OCI-M2 (cell line): ENCODE results near the gene PABPC3.

Source experiments
- DNase-seq: peaks from one replicate; lab custom pipeline; 2025; ENCODE audit not compliant: unreplicated experiment; lab: John Stamatoyannopoulos, UW

PABPC3 gene

DNA sequence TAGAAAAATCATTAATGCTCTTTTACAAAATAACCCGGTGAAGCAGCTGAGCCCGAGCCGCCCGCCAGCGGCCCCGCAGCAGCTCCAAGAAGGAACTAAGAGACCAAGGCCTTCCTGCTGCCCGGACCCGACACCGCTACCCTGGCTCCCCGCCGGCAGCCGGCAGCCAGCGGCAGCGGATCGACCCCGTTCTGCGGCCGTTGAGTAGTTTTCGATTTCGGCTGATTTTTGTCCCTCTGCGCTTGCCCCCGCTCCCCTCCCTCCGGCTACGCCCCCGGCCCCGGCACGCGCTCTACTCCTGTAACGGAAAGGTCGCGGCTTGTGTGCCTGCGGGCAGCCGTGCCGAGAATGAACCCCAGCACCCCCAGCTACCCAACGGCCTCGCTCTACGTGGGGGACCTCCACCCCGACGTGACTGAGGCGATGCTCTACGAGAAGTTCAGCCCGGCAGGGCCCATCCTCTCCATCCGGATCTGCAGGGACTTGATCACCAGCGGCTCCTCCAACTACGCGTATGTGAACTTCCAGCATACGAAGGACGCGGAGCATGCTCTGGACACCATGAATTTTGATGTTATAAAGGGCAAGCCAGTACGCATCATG lies at the start of gene PABPC3:
TSS of gene PABPC3 (plus strand) at position 286 of the 603 bp plus-strand sequence. CDS start at position 349, 63 bp downstream.
- no peak for DNase-seq

DNA sequence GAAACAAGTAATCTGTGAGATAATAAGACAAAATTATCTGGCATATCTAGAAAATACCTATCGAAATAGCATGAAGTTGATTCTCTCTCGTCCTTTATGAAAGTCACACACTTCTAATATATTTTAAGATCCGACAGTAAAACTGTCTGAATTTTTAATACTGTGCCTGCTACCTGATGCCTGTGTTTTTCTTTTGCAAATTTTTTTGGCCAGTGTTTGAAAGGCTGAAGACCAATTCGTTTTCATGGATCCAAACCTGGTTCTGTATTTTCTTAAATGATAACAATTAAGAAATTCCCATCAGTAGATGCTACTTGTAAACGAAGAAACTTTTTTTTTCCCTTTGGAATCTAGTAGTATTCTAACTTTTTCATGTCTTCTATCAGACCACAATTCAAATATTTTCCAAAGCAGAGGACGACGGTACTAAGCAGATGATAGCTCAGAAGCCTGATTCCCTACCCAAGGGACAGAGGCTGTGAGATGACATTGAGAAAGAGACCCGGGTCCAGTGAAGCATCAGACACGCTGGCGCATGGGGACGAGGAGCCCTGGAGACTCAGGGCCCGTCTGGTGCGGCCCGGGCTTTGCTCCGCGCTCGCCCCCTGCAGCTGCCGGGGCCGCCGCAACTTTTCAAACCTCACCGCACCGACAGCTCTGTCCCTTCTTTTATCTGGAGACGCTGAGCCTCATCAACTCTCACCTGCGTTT lies 49.5 kb upstream of the PABPC3 start:
- no peak for DNase-seq

DNA sequence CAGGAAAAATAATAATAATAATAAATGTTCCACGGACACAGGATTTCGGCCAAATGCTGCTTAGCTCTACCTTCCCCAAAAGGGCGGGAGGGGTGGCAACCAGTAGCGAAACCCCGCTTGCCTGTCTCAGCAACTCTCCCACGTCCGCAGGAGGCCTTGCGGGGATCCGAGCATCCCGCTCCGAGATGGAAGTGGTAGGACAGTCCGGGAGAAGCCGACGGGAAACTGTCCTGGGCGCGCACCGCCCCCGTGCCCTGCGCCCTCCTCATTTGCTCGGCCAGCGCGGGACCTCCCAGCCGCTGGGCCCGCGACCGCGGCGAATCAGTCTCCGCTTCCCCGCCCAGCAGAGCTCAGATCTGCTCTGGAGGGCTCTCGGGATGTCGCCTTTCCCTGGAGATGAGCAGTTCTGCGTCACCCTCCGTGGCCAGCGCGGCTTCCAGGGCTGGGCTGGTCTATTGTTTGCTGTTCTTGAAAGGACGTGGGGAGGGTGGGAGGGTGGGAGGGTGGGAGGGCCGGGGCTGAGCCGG lies 48.9 kb upstream of the PABPC3 start:
- no peak for DNase-seq

DNA sequence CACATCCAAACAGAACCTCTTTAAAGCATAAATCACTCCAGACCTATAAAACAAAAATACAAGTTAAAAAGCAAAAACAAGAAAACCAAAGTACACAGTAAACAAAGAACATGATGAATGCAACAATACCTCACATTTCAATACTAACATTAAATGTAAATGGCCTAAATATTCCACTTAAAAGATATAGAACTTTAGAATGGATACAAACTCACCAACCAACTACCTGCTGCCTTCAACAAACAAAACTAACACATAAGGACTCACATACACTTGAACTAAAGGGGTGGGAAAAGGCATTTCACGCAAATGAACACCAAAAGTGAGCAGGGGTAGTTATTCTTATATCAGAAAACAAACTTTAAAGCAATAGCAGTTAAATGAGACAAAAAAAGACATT lies 44.9 kb upstream of the PABPC3 start:
- no peak for DNase-seq

DNA sequence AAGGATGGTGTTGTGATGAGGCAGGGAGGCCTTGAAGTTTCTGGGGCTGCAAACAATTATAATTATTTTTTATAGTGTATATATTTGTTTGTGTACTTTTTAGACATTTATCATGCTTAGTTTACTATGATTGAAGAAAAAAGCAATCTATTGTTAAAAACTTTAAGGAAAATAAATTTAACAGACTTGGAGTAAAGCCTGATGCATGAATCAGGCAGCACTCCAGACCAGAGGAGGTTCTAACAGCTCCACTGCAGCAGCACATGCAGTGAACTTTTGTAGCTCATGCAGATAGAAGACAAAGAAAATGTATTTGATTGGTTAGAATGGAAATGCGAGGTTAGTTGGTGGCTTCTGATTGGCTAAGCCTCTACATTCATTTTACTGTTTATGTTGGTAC lies 36.8 kb upstream of the PABPC3 start:
- DNase-seq, result no peak

DNA sequence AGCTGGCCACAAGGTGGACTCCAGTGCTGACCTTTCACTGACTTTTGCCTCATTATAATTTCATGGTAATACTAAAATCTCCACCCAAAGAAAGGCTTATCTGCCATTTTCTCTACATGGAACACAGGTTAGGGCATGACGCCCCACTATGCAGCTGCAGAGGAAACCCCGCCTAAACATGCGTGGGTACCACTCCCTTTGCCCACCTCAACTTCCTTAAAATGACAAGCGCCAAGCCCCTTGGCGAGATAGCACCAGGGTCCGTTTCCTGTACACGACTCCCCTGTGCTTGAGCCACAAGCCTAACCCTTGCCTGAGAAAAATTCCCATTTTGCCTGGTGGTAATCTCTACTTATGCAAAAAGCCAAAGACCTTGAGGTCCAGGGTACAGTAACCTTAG lies 36.0 kb upstream of the PABPC3 start:
- DNase-seq, result no peak

DNA sequence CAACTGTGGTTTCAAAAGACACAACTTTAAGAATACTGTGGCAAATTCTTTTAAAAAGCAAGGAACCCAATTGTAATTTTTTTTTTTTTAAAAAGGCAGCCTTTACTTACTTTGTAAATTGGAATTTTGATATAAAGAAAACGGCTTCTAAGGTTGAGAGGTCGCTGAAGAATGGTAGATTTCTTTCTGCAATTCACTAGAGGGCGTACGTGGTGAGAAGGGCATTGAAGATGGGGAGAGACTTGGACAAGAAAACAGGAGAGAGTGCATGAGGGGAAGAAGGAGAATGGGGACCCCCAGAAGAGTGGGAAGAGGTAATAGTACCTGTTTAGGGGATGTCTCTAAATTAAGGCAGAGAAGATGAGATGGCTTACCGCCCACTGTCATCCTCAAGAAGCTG lies 33.5 kb upstream of the PABPC3 start:
- DNase-seq, result no peak

DNA sequence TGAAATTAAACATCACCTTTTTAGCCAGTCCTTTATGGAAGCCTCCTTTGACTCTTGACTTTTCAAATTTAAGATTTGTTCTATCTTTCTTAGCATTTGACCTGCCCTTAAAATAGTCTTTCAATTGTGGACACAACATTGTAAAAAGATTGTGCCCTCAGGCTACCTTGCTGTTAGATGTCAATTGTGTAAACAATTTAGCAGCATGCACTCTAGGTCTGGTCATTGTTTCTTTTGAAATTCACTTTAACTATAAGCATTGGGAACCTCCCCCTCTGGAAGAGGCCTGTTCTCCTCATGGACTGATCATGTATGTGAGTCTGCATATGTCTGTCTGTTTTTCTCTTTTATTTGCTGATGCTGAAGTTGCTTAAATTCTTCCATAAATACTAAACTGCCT lies 31.5 kb upstream of the PABPC3 start:
- DNase-seq, result no peak

DNA sequence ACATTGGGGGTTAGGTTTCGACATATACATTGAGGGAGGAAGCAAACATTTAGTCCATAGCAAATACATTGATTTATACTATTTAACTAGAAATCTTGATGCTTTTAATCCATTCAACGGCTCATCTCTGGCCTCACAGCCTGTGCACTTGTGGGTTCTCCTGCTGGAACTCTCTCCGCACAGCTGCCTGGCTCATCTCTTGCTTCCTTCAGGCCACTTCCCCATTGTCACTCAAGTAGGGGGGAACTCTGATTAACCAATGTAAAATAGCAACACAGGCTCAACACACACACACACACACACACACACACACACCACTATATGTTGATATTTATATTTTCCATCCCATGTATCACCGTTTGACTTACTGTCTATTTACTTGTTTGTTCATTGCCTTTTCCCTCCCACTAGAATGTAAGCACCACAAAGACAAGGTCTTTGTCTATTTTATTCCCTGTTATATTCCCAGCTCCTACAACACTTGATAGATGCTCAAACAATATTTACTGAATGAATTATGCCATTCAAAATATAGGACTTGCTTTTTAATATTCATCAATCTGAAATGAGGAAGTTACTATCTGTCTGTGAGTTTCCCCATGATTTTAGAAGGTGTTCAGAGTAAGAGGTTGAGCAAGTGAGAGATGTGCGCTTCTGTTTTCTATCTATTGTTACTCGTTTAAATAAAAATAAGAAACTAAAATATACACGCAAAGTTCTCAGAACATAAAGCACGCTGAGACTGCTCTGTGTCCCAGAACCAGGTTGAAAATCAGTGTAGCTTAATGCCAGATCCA lies 29.8 kb upstream of the PABPC3 start:
- DNase-seq, result no peak

DNA sequence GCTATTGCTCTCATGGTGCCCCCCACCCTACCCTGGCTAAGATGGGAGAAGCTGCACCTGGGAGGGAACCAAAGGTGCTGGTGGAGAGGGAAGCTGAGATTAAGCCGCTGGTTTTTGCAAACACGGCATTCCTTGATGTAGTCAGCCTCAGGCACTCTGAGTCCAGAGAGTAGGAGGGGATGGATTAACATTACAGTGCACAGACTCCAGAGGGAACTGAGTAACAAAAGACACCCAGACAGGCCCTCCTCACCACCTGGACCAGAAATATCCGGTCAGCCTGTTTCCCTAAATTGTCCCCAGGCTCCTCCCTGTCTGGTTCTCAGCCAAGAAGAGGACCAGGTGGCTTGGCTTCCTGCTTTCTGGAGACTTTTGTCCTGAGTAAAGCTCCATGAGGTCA lies 28.9 kb upstream of the PABPC3 start:
- no peak for DNase-seq

DNA sequence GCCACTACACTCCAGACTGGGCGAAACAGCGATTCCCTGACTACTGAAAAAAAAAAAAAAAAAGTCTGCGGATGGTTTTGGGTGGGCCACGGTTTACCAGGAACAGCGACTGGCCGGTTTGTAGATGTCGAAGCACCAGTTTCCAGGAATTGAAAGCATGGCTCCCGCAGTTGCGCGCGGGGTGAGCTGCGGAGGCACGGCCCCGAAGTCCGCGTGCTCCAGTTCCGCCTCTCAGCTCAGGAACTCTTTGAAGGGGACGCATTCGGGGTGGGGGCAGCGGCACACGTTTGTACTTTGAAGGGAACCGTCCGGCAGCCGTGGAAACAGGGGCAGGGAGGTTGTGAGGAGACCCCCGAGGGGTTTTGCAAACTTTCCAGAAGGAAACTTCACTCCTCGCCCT lies 27.1 kb upstream of the PABPC3 start:
- no peak for DNase-seq

DNA sequence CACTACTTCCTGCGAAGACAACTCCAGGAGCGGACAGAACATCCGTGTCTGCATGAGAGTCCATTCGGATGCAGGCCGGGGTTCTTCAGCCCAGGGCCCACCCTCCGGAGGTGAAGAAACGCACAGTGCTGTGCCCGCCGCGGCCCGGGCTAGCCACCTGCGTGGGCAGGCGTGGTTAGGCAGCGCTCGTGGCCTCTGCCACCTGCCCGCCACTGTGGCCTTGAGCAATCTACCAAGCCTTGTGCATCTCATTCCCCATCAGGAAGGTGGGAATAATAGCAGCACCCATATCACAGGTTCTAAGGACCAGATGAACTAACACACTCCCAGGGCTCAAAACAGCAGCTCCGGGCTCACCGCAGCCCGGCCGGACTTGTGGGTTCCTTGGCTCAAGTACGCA lies 26.7 kb upstream of the PABPC3 start:
- DNase-seq, result no peak

DNA sequence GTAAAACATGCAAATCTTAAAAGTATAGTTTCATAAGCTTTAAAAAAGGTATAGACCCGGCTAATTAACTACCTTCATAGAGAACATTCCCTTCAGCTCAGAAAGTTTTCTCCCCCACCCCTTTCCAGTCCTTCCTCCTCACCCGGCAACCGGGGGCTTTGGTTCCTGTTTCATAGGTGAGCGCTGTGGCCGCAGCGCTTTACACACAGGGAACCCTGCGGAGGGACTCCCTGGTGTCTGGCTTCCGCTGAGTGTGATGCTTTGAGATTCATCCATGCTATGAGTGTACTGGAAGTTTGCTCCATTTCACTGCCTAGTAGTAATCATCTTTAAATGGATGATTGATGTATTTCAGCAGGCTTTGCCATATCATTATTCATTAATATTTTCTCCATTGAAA lies 26.0 kb upstream of the PABPC3 start:
- DNase-seq, result no peak

DNA sequence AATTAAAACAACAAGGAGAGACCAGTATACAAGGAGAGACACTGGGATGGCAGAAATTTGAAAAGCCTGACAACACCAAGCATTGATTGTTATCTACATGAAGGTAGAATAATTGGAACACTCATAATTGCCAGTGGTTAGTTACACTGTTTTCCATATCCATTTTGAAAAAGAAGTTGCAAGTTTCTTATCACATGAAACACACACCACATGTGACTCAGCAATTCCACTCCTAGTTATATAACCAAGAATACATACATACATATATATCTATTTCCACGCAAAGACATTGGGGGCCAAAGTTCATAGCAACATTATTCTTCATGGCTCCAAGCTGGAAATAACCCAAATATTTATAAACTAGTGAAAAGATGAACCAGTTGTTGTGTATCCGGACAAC lies 15.2 kb upstream of the PABPC3 start:
- DNase-seq, result no peak

DNA sequence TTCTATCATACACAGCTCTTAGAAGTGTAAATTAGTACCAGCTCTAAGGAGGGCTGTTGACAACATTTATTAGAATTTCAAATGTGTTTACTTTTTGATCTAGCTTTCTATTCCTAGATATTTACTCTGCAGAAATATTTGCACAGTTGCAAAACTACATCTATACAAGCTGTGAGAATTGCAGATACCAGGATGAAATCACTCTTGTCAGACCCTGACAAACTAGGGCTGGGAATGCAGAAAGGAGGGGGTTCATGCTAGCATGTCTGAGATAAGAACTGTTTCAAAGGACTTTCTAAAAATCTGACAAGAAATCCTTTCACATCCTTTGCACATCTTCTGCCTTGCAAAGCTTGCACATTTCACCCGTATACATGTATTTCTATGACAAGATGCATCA lies 11.8 kb upstream of the PABPC3 start:
- DNase-seq, result no peak

DNA sequence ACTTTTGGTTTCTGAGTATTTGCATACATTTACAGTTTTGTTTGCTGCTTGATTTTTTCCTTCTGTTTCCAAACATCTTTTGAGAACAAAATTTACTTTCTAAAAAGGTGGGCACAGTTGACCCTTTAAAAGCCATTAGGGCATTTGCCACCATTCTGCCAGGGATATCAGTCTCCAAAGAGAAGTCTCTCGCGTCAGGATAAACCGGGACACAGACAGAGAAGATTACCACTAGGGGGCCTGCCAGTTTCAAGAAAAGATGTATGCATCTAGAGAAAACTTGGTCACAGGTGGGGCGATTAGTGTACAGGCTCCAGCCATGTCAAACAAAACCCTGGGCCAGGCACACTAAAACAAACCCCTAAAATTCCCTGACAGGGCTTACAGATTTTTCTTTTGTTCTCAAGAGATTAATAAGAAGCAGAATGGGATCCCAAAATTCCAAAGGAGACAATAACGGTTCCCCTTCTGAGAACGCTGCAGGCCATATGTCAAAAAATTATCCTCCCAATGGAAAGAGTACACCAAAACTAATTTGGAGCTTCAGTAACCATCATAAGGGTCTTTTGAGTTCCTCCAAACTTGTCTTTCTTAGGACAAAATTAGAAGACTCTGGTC lies 10.7 kb upstream of the PABPC3 start:
- DNase-seq, result no peak

DNA sequence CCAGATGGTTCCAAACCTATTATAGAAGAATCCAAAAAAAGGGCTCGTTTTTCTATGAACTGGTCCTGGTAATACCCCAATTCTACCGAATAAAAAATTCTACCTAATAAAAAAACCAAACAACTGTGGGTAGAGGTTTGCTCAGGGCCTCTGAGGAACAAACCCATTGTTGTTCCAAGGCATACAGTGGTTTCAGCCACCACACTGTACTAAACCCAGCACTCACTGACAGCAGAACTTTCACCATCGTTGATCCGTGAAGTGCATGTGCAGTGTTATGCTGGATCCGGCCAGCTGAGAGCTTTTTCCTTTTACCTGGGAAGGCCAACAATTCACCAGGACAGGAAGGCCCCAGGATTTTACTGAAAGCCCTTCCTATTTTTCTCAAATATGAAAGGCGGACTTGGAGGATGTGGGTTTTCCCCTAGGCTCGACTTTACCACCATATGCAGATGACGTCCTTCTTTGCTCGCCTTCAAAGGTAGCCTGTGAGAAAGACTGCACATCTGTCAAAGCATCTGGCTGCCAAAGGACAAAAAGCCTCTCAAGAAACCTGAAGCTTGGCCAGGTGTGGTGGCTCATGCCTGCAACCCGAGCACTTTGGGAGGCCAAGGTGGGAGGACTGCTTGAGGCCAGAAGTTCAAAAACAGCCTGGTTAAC lies 7.2 kb upstream of the PABPC3 start:
- no peak for DNase-seq

DNA sequence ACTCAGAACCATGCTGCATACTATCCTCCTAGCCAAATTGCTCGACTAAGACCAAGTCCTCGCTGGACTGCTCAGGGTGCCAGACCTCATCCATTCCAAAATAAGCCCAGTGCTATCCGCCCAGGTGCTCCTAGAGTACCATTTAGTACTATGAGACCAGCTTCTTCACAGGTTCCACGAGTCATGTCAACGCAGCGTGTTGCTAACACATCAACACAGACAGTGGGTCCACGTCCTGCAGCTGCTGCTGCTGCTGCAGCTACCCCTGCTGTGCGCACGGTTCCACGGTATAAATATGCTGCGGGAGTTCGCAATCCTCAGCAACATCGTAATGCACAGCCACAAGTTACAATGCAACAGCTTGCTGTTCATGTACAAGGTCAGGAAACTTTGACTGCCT lies 1.5 kb downstream of the PABPC3 start:
- DNase-seq, result no peak

DNA sequence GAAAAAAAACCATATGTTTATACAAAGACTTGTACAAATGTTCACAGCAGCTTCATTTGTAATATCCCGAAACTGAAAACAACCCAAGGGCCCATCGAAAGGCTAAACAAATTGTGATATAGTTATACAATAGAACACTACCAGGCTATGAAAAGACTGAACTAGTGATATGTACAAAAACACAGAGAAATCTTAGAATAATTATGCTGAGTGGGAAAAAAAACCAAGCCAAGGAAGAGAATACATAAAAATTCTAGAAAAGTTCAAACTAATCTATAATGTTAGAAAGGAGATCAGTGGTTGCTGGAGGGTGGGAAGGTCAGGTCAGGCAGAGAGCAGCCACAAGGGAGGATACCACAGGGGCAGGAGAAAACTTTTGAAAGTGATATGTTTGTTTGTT lies 7.8 kb downstream of the PABPC3 start:
- no peak for DNase-seq

DNA sequence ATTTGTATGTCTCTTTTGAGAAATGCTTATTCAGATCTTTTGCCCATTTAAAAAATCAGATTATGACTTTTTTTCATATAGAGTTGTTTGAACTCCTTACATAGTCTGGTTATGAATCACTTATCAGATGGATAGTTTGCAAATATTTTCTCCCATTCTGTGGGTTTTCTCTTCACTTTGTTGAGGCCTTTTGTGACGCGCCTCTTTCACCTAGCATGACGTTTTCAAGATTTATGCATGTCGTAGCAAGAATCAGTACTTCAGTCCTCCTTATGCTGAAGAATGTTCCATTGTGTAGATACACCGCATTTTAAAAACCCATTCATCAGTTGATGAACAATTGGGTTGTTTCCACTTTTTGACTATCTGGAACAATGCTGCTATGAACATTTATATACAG lies 13.4 kb downstream of the PABPC3 start:
- no peak for DNase-seq

DNA sequence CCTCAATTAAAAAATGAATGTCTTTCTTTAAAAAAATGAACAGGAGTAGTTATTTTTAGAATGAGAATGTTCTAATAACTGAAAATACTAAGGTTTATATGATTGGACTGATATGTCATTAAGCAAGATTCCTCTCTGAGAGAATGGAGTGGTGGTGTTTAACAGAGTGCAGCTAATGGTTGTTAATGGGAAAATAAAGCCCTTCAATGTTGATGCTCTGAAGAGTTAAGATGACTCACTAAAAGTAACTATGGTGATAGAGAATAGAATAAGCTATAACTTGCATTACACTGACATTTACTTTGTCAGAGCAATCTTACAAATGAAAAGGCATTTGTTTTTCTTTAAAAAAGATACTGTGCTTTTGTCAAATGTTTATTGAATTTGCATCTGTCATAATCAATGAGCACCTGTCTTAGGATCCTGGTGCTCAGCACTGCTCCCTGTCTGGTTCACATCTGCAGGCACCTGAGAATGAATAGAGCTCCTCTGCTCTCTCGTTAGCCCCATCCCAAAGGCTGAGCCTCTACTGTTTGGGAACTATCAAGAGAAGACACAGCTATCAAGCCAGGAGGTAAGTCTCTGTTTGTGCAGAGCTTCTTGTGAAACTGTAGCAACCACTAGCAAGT lies 15.1 kb downstream of the PABPC3 start:
- no peak for DNase-seq
